NCI-H1417 treated with DMSO at 0.1 percent for 48 hours (cell line): ENCODE results near the gene PDE5A.

ENCODE experiments used
- DNase-seq: peaks from one replicate; lab custom pipeline; 2025; lab: John Stamatoyannopoulos, UW

PDE5A gene

GRCh38 chr4:119585771-119586170 lies 42.8 kb downstream of the PDE5A start:
- DNase-seq, result no peak

GRCh38 chr4:119581190-119581873 lies 47.3 kb downstream of the PDE5A start:
- no peak for DNase-seq

- no peak for DNase-seq
These were observed 48.3 kb downstream of the PDE5A start for GRCh38 chr4:119580293-119580692.

- DNase-seq, result no peak
These were observed 48.8 kb downstream of the PDE5A start for GRCh38 chr4:119579823-119580222.

GRCh38 chr4:119570401-119570800 lies 58.2 kb downstream of the PDE5A start:
- DNase-seq, result no peak

- no peak for DNase-seq
These were observed 64.5 kb downstream of the PDE5A start for GRCh38 chr4:119564106-119564505.

- DNase-seq, result no peak
These were observed 69.5 kb downstream of the PDE5A start for GRCh38 chr4:119559044-119559647.

GRCh38 chr4:119550857-119551532 lies 77.6 kb downstream of the PDE5A start:
- DNase-seq, result no peak

- no peak for DNase-seq
These were observed 79.0 kb downstream of the PDE5A start for GRCh38 chr4:119549639-119550038.

- no peak for DNase-seq
These were observed 84.8 kb downstream of the PDE5A start for GRCh38 chr4:119543779-119544178.

GRCh38 chr4:119543187-119543586 lies 85.4 kb downstream of the PDE5A start:
- DNase-seq, result no peak

- DNase-seq, result no peak
These were observed 88.4 kb downstream of the PDE5A start for GRCh38 chr4:119540249-119540648.

GRCh38 chr4:119537586-119537985 lies 91.0 kb downstream of the PDE5A start:
- no peak for DNase-seq

GRCh38 chr4:119536572-119537528 lies 91.8 kb downstream of the PDE5A start:
- no peak for DNase-seq

- no peak for DNase-seq
These were observed 96.3 kb downstream of the PDE5A start for GRCh38 chr4:119532319-119532718.

GRCh38 chr4:119529788-119530187 lies 98.8 kb downstream of the PDE5A start:
- no peak for DNase-seq

- DNase-seq, result no peak
These were observed 101.6 kb downstream of the PDE5A start for GRCh38 chr4:119526786-119527550.

- DNase-seq, result no peak
These were observed 102.6 kb downstream of the PDE5A start for GRCh38 chr4:119525771-119526712.

- no peak for DNase-seq
These were observed 103.4 kb downstream of the PDE5A start for GRCh38 chr4:119525005-119525749.

- no peak for DNase-seq
These were observed 105.2 kb downstream of the PDE5A start for GRCh38 chr4:119523399-119523798.
